Astrocyte (in vitro differentiated cells and primary cell): ENCODE data around the gene PDZD2. TPM values are rescaled to one million over a fixed set of nuclear protein-coding genes. Genes with fewer than 3 reads are reported as not detected.
A peak's percentile ranks its signal among the peaks of the same experiment; 100 is the strongest.

Experiments
- DNase-seq: peaks from one replicate; pipeline ENCODE4 v3.0.0-alpha.2; 2010; ENCODE audit warnings: low read depth
- FAIRE-seq: peaks from 2 replicates; lab custom pipeline; 2011; peaks lifted over from hg19 to GRCh38; lab: Jason Lieb, UNC
- H2AFZ ChIP-seq: 2 replicates; pipeline ENCODE4 v1.6.0; 2012; ENCODE audit warnings: low read depth, low read length, inconsistent platforms
- H3K27ac ChIP-seq: 2 replicates; pipeline ENCODE4 v1.5.1; 2011; ENCODE audit warnings: low read depth, low read length, inconsistent platforms
- H3K27me3 ChIP-seq: 2 replicates; pipeline ENCODE4 v1.6.0; 2011; ENCODE audit warnings: low read length, inconsistent platforms; ENCODE audit not compliant: insufficient read depth
- H3K36me3 ChIP-seq: 2 replicates; pipeline ENCODE4 v1.5.1; 2011; ENCODE audit warnings: low read length, inconsistent platforms; ENCODE audit not compliant: insufficient read depth
- H3K4me1 ChIP-seq: 2 replicates; pipeline ENCODE4 v1.5.1; 2011; ENCODE audit warnings: low read length, inconsistent platforms; ENCODE audit not compliant: insufficient read depth
- H3K4me2 ChIP-seq: 2 replicates; pipeline ENCODE4 v1.6.0; 2012; ENCODE audit warnings: low read length, inconsistent platforms
- H3K4me3 ChIP-seq: 2 replicates; pipeline ENCODE4 v1.5.1; 2011; ENCODE audit warnings: low read depth, mild to moderate bottlenecking, low read length, inconsistent platforms; ENCODE audit not compliant: insufficient read depth
- H3K79me2 ChIP-seq: 2 replicates; pipeline ENCODE4 v1.6.0; 2012; ENCODE audit warnings: mild to moderate bottlenecking, low read length, inconsistent platforms; ENCODE audit not compliant: insufficient read depth
- H3K9ac ChIP-seq: 2 replicates; pipeline ENCODE4 v1.6.0; 2012; ENCODE audit warnings: mild to moderate bottlenecking, low read length, inconsistent platforms
- H3K9me3 ChIP-seq: 2 replicates; pipeline ENCODE4 v1.5.1; 2012; ENCODE audit warnings: low read depth, mild to moderate bottlenecking, low read length, inconsistent platforms; ENCODE audit not compliant: insufficient read depth
- H4K20me1 ChIP-seq: 2 replicates; pipeline ENCODE4 v1.6.0; 2012; ENCODE audit warnings: low read length, inconsistent platforms; ENCODE audit not compliant: insufficient read depth
- H3K27ac Mint-ChIP-seq: one replicate; pipeline ENCODE4 v1.8.0; 2021; ENCODE audit warnings: mild to moderate bottlenecking, mixed read lengths; ENCODE audit not compliant: unreplicated experiment
- H3K27me3 Mint-ChIP-seq: one replicate; pipeline ENCODE4 v1.8.0; 2021; ENCODE audit warnings: low read depth, mixed read lengths; ENCODE audit not compliant: unreplicated experiment
- H3K36me3 Mint-ChIP-seq: one replicate; pipeline ENCODE4 v1.8.0; 2021; ENCODE audit warnings: low read depth, mixed read lengths; ENCODE audit not compliant: unreplicated experiment
- H3K4me1 Mint-ChIP-seq: one replicate; pipeline ENCODE4 v1.8.0; 2021; ENCODE audit warnings: low read depth, mixed read lengths; ENCODE audit not compliant: unreplicated experiment
- H3K4me3 Mint-ChIP-seq: one replicate; pipeline ENCODE4 v1.8.0; 2021; ENCODE audit warnings: mild to moderate bottlenecking, moderate library complexity, mixed read lengths; ENCODE audit not compliant: unreplicated experiment
- H3K9me3 Mint-ChIP-seq: one replicate; pipeline ENCODE4 v1.8.0; 2021; ENCODE audit warnings: mild to moderate bottlenecking, mixed read lengths; ENCODE audit not compliant: unreplicated experiment
- EZH2 ChIP-seq: IDR thresholded peaks from 2 replicates; pipeline ENCODE4 v1.6.1; 2012; ENCODE audit warnings: mild to moderate bottlenecking, low read length, inconsistent platforms; ENCODE audit not compliant: insufficient read depth
- total RNA-seq: library from RNA; stranded (reverse); gene quantifications from 2 replicates; pipeline ENCODE4 v1.2.1, GENCODE V29; 2021
- TF ChIP-seq, protein P1 (sequence below): IDR thresholded peaks from 2 replicates; pipeline ENCODE4 v1.5.1; 2011; ENCODE audit warnings: low read depth, mild to moderate bottlenecking, inconsistent platforms, low read length, moderate library complexity; ENCODE audit not compliant: insufficient read depth

The PDZD2 gene
- total RNA-seq, 1 donor from 2014 or later, result 10.3 TPM

DNA sequence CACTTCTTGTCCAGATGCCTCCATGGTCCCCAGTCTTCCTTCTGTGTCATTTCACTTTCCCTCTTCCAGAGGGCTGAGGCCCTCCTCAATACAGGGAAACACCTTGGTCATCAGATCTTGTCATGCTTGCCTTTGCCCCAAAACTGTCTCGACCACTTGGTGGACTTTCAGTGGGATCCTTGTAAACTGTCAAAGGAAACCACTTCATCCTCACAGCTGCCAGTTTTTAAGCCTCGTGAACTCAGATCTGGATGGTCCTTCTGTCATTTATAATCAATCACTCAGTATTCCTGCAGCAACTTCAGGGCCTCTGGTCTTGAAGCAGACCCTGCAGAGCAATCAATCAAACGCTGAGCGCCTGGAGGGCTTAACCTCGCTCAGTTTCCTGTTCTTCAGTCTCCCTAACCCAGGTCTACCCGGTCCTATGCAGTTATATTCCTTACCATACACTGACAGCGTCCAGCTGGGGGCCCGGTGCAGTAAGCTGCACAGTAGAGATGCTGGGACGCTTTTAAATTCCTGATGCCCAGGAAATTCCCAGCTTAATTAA lies 460.6 kb downstream of the PDZD2 start:
- H3K36me3 ChIP-seq, result peaks cover 50% of the 10 kb centered on the region
- Mint-ChIP-seq H3K36me3 (peaks cover 25% of the 10 kb centered on the region), H3K27me3 (no peaks in the 10 kb centered on the region), H3K4me1 (peaks cover 13% of the 10 kb centered on the region), H3K4me3 (no peak overlapping the region), H3K9me3 (no peaks in the 10 kb centered on the region), H3K27ac (no peak overlapping the region)
- TF ChIP-seq, protein P1, sequence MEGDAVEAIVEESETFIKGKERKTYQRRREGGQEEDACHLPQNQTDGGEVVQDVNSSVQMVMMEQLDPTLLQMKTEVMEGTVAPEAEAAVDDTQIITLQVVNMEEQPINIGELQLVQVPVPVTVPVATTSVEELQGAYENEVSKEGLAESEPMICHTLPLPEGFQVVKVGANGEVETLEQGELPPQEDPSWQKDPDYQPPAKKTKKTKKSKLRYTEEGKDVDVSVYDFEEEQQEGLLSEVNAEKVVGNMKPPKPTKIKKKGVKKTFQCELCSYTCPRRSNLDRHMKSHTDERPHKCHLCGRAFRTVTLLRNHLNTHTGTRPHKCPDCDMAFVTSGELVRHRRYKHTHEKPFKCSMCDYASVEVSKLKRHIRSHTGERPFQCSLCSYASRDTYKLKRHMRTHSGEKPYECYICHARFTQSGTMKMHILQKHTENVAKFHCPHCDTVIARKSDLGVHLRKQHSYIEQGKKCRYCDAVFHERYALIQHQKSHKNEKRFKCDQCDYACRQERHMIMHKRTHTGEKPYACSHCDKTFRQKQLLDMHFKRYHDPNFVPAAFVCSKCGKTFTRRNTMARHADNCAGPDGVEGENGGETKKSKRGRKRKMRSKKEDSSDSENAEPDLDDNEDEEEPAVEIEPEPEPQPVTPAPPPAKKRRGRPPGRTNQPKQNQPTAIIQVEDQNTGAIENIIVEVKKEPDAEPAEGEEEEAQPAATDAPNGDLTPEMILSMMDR, result no peak
- TF ChIP-seq EZH2, result no peak
- H3K9me3 ChIP-seq, result no peaks in the 10 kb centered on the region
- no peak overlapping the region for H3K4me2 ChIP-seq
- no peak for FAIRE-seq
- H4K20me1 ChIP-seq, result peaks cover 32% of the 10 kb centered on the region
- no peaks in the 10 kb centered on the region for H3K27me3 ChIP-seq
- no peak overlapping the region for H3K4me3 ChIP-seq
- no peak overlapping the region for H3K9ac ChIP-seq
- no peak overlapping the region for H2AFZ ChIP-seq
- H3K27ac ChIP-seq, result no peak overlapping the region
- no peaks in the 10 kb centered on the region for H3K4me1 ChIP-seq
- no peak for DNase-seq
- no peaks in the 10 kb centered on the region for H3K79me2 ChIP-seq

DNA sequence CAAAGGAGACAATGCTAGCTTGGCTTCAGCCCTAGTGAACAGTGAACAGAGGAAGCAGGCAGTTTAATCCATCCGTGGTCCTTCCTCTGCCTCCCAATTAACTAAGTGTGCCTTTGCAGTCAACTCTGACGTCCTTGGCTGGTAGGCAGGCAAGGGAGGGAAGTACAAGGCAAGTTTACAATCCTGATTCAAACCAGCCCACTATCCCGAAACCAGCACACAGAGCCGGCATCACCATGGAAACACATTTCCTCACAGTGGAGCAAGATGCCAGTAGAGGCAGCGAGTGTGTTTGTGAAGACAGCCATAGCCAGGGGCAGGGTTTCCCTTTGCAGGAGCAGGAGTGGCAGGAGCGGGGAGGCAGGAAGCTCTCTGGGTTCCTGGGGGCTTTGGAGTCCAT lies 461.3 kb downstream of the PDZD2 start:
- no peak overlapping the region for H3K27ac Mint-ChIP-seq
- no peaks in the 10 kb centered on the region for H3K4me1 ChIP-seq
- H2AFZ ChIP-seq, result no peak overlapping the region
- no peaks in the 10 kb centered on the region for H3K9me3 Mint-ChIP-seq
- H3K4me3 ChIP-seq, result no peak overlapping the region
- no peaks in the 10 kb centered on the region for H3K9me3 ChIP-seq
- no peak for DNase-seq
- H3K9ac ChIP-seq, result no peak overlapping the region
- TF ChIP-seq EZH2, result no peak
- TF ChIP-seq, protein P1, result no peak
- H3K27ac ChIP-seq, result no peak overlapping the region
- H3K36me3 ChIP-seq, result peaks cover 56% of the 10 kb centered on the region
- H3K27me3 ChIP-seq, result no peaks in the 10 kb centered on the region
- no peaks in the 10 kb centered on the region for H3K27me3 Mint-ChIP-seq
- H3K4me1 Mint-ChIP-seq, result peaks cover 7% of the 10 kb centered on the region
- peaks cover 32% of the 10 kb centered on the region for H4K20me1 ChIP-seq
- no peak for FAIRE-seq
- H3K4me3 Mint-ChIP-seq, result no peak overlapping the region
- H3K79me2 ChIP-seq, result no peaks in the 10 kb centered on the region
- peaks cover 21% of the 10 kb centered on the region for H3K36me3 Mint-ChIP-seq
- no peak overlapping the region for H3K4me2 ChIP-seq

DNA sequence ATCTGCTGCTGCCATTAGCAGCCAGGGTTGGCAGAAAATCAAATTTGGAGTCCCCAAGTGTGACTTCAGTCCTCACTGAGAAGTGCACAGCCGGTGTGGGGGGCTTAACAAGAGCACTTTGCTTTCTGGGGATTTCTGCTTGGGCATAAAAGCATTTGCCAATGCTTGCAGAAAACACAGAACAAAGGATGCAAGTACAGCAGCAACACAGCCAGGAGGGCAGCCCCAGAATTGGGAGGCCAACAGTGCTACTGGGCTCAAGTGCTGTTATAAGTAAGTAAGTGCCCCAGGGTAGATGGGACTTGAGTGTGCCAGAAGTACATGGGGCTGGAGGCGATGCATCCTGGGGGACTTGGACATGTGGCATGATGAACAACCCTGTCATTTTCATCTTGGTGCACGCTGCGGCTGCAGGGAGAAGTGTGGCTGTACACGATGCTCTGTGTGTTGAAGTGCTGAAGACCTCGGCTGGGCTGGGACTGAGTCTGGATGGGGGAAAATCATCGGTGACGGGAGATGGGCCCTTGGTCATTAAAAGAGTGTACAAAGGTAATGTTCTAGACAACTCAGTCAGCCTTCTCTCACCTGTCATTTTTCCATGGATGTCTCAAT lies 461.9 kb downstream of the PDZD2 start:
- DNase-seq (no peak), FAIRE-seq (no peak)
- Histone ChIP-seq H3K27ac (no peak overlapping the region), H4K20me1 (peaks cover 36% of the 10 kb centered on the region), H3K36me3 (peaks cover 60% of the 10 kb centered on the region), H3K4me2 (no peak overlapping the region), H2AFZ (no peak overlapping the region), H3K4me1 (no peaks in the 10 kb centered on the region), H3K27me3 (no peaks in the 10 kb centered on the region), H3K4me3 (no peak overlapping the region), H3K9ac (no peak overlapping the region), H3K9me3 (no peaks in the 10 kb centered on the region), H3K79me2 (no peaks in the 10 kb centered on the region)
- Mint-ChIP-seq H3K4me3 (no peak overlapping the region), H3K4me1 (peaks cover 5% of the 10 kb centered on the region), H3K36me3 (peaks cover 21% of the 10 kb centered on the region), H3K27me3 (no peaks in the 10 kb centered on the region), H3K9me3 (no peaks in the 10 kb centered on the region), H3K27ac (peak overlapping the region; percentile 18)
- no peak for TF ChIP-seq EZH2
- TF ChIP-seq, protein P1, result no peak
